Caco-2 (cell line): ENCODE data around the gene IFI44. TPM values are rescaled to one million over a fixed set of nuclear protein-coding genes. Genes with fewer than 3 reads are reported as not detected.

Experiments
- BruUV-seq: library from RNA; stranded (reverse); fragments of 400-500 nt; replicated peaks from 2 replicates; lab custom pipeline; 2021; lab: Mats Ljungman, UMichigan
- CTCF ChIA-PET: fragments of 300-600 bp; sonication (Branson Sonifier 250); formaldehyde crosslinking; loops from one replicate; lab custom pipeline; 2022; ENCODE audit warnings: antibody characterized with exemption; lab: Charles Lee
- POLR2A ChIA-PET: fragments of 300-600 bp; sonication (Branson Sonifier 250); formaldehyde crosslinking; loops from one replicate; lab custom pipeline; 2022; ENCODE audit warnings: antibody characterized with exemption; lab: Charles Lee
- DNase-seq, 2 experiments: peaks; one replicate each; pipeline versions ENCODE4 v3.0.0 to v3.0.0-alpha.2; 2020 to 2022
- H3K27me3 ChIP-seq: replicated peaks from 2 replicates; pipeline ENCODE4 v1.6.0; 2011; ENCODE audit warnings: low read length; ENCODE audit not compliant: control insufficient read depth, insufficient read depth
- H3K36me3 ChIP-seq: 2 replicates; pipeline ENCODE4 v1.5.1; 2011; ENCODE audit warnings: low read length; ENCODE audit not compliant: control insufficient read depth, insufficient read depth
- H3K4me1 ChIP-seq: fragments of 250-450 bp; sonication (Bioruptor Pico); 2 replicates; pipeline ENCODE4 v1.5.1; 2020; ENCODE audit warnings: mild to moderate bottlenecking
- H3K4me3 ChIP-seq: 2 replicates; pipeline ENCODE4 v1.5.1; 2011; ENCODE audit warnings: low read depth, mild to moderate bottlenecking, control low read depth, low read length
- H3K9me3 ChIP-seq: fragments of 250-450 bp; sonication (Bioruptor Pico); 2 replicates; pipeline ENCODE4 v1.5.1; 2020; ENCODE audit warnings: mild to moderate bottlenecking, moderate library complexity
- H3K27ac Mint-ChIP-seq: one replicate; pipeline ENCODE4 v1.8.0; 2022; ENCODE audit warnings: mixed read lengths; ENCODE audit not compliant: unreplicated experiment
- H3K27me3 Mint-ChIP-seq: one replicate; pipeline ENCODE4 v1.8.0; 2022; ENCODE audit warnings: mixed read lengths; ENCODE audit not compliant: insufficient read depth, unreplicated experiment
- H3K36me3 Mint-ChIP-seq: one replicate; pipeline ENCODE4 v1.8.0; 2022; ENCODE audit warnings: mild to moderate bottlenecking, mixed read lengths; ENCODE audit not compliant: insufficient read depth, unreplicated experiment
- H3K4me1 Mint-ChIP-seq: one replicate; pipeline ENCODE4 v1.8.0; 2022; ENCODE audit warnings: low read depth, mixed read lengths; ENCODE audit not compliant: unreplicated experiment
- H3K4me3 Mint-ChIP-seq: one replicate; pipeline ENCODE4 v1.8.0; 2022; ENCODE audit warnings: mild to moderate bottlenecking, moderate library complexity, mixed read lengths; ENCODE audit not compliant: unreplicated experiment
- H3K9me3 Mint-ChIP-seq: one replicate; pipeline ENCODE4 v1.8.0; 2022; ENCODE audit warnings: mixed read lengths; ENCODE audit not compliant: unreplicated experiment
- CTCF ChIP-seq, 2 experiments: fragments of 200-600 bp in 1 of 2; IDR thresholded peaks; 1 replicate in 1 of 2; 2 replicates in 1 of 2; pipeline versions ENCODE4 v1.5.1 to v1.8.0; 2011 to 2022; ENCODE audit warnings: antibody characterized with exemption in 1 of 2, control low read depth in 1 of 2, inconsistent platforms in 1 of 2, low read depth in 1 of 2, low read length in 1 of 2, mild to moderate bottlenecking in 1 of 2, moderate library complexity in 1 of 2; ENCODE audit not compliant: insufficient read depth in 1 of 2, severe bottlenecking in 1 of 2, unreplicated experiment in 1 of 2
- intact Hi-C: fragments of 100-400 bp; cut with micrococcal nuclease; formaldehyde crosslinking; loops from one replicate; pipeline ENCODE4 v1.10.0; 2022; ENCODE audit not compliant: unreplicated experiment
- total RNA-seq: library from RNA; stranded (reverse); gene quantifications from 2 replicates; pipeline ENCODE4 v1.2.3, GENCODE V29; 2022

The IFI44 gene
- total RNA-seq, 1 experiment from 2014 or later: not detected

DNA sequence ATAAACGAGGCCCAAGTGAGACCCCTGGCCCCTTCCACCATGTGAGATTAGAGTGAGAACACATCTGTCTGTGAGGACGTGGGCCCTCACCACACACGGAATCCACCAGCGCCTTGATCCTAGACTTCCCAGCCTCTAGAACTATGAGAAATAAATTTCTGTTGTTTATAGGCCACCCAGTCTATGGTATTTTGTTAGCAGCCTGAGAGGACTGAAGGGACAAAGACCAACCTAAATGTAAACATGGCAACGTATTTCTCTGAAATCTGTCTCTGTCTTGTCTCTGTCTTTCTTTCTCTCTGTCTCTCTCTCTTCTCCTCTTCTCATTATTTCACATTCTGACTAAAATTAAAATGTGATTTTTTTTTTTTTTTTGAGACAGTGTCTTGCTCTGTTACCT lies 45.0 kb upstream of the IFI44 start:
- H3K4me3 ChIP-seq: no peak overlapping the region
- H3K4me1 ChIP-seq: no peaks in the 10 kb centered on the region
- no peaks in the 10 kb centered on the region for H3K36me3 ChIP-seq
- POLR2A ChIA-PET: no interaction called here
- H3K9me3 ChIP-seq: no peaks in the 10 kb centered on the region
- no peaks in the 10 kb centered on the region for H3K36me3 Mint-ChIP-seq
- no peak overlapping the region for H3K27ac Mint-ChIP-seq
- no TSS peak for BruUV-seq
- no peaks in the 10 kb centered on the region for H3K9me3 Mint-ChIP-seq
- CTCF ChIA-PET: no interaction called here
- no peak for TF ChIP-seq CTCF (IDR thresholded peaks at IDR 0.05; ENCODE audit: insufficient read depth in 1 of 2, low read depth in 1 of 2, low read length in 1 of 2, severe bottlenecking in 1 of 2, unreplicated experiment in 1 of 2)
- no peaks in the 10 kb centered on the region for H3K4me1 Mint-ChIP-seq
- peaks cover 2% of the 10 kb centered on the region for H3K27me3 Mint-ChIP-seq
- DNase-seq: no peak
- H3K4me3 Mint-ChIP-seq: no peak overlapping the region
- H3K27me3 ChIP-seq: no peaks in the 10 kb centered on the region
- intact Hi-C loops: no loop called here

GRCh38 chr1:78606274-78606673 lies 43.4 kb upstream of the IFI44 start:
- H3K36me3 Mint-ChIP-seq: no peaks in the 10 kb centered on the region
- no peak for DNase-seq
- no peaks in the 10 kb centered on the region for H3K9me3 ChIP-seq
- no peak overlapping the region for H3K4me3 ChIP-seq
- no peaks in the 10 kb centered on the region for H3K4me1 Mint-ChIP-seq
- H3K4me1 ChIP-seq: no peaks in the 10 kb centered on the region
- intact Hi-C loops: no loop called here
- H3K9me3 Mint-ChIP-seq: no peaks in the 10 kb centered on the region
- ChIA-PET POLR2A (no interaction called here), CTCF (no interaction called here)
- H3K27me3 ChIP-seq: no peaks in the 10 kb centered on the region
- peaks cover 9% of the 10 kb centered on the region for H3K27me3 Mint-ChIP-seq
- H3K36me3 ChIP-seq: no peaks in the 10 kb centered on the region
- BruUV-seq: no TSS peak
- no peak overlapping the region for H3K4me3 Mint-ChIP-seq
- TF ChIP-seq CTCF (IDR thresholded peaks at IDR 0.05; ENCODE audit: insufficient read depth in 1 of 2, low read depth in 1 of 2, low read length in 1 of 2, severe bottlenecking in 1 of 2, unreplicated experiment in 1 of 2): no peak
- no peak overlapping the region for H3K27ac Mint-ChIP-seq

DNA sequence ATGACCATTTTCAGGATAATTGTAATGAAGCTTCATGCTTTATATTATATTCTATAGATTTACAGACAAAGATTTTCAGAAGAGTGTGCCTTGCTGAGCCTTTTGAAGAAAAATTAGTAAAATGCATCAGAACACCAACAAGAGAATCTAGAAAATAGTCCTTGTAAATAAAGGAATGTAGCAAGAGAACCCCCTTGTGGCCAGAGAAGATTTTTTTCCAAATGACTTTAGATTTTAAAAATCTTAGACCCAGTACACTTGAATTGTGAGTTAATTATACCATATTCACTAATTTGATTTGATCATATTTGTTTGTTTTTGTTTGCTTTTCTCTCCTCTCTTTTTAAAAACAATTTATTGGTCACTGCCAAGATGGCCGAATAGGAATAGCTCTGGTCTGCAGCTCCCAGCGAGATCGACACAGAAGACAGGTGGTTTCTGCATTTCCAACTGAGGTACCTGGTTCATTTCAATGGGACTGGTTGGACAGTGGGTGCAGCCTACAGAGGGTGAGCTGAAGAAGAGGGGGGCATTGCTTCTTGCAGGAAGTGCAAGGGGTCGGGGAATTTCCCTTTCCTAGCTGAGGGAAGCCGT lies 42.2 kb upstream of the IFI44 start:
- intact Hi-C loops: loop anchor here (1.0 kb wide), 2 partner anchors 462 to 477 kb away; no protein-coding TSS in a partner anchor
- BruUV-seq: no TSS peak
- H3K9me3 Mint-ChIP-seq: no peaks in the 10 kb centered on the region
- ChIA-PET CTCF (interaction anchor here (1.0 kb wide), 1 partner anchor 476 kb away, joined by 3 read pairs; no protein-coding TSS in a partner anchor), POLR2A (no interaction called here)
- DNase-seq: no peak
- H3K4me3 Mint-ChIP-seq: peak overlapping the region; percentile 29
- H3K27me3 Mint-ChIP-seq: peaks cover 9% of the 10 kb centered on the region
- H3K9me3 ChIP-seq: no peaks in the 10 kb centered on the region
- H3K36me3 ChIP-seq: no peaks in the 10 kb centered on the region
- no peak overlapping the region for H3K27ac Mint-ChIP-seq
- no peak overlapping the region for H3K4me3 ChIP-seq
- peak; percentile 11 to 23 for TF ChIP-seq CTCF (IDR thresholded peaks at IDR 0.05; ENCODE audit: insufficient read depth in 1 of 2, low read depth in 1 of 2, low read length in 1 of 2, severe bottlenecking in 1 of 2, unreplicated experiment in 1 of 2)
- H3K4me1 Mint-ChIP-seq: no peaks in the 10 kb centered on the region
- H3K4me1 ChIP-seq: no peaks in the 10 kb centered on the region
- H3K36me3 Mint-ChIP-seq: no peaks in the 10 kb centered on the region
- H3K27me3 ChIP-seq: no peaks in the 10 kb centered on the region
